GM23338 (cell line): Measurements from ENCODE around the gene VILL. TPM values are rescaled to one million over a fixed set of nuclear protein-coding genes. Genes with fewer than 3 reads are reported as not detected.

Experiments used
- ATAC-seq: fragments of 200-7000 bp; cut with Tn5 transposase; 3 replicates; pipeline ENCODE4 v1.9.1; 2020
- DNase-seq: peaks from one replicate; pipeline ENCODE4 v3.0.0-alpha.2; 2015; ENCODE audit warnings: low spot score
- H2AFZ ChIP-seq: fragments of 200-600 bp; sonication (generic); 2 replicates; pipeline ENCODE4 v1.8.0; 2016; ENCODE audit warnings: antibody characterized with exemption, mild to moderate bottlenecking, moderate library complexity
- H3F3A ChIP-seq: fragments of 200-600 bp; sonication (generic); replicated peaks from 2 replicates; pipeline ENCODE4 v1.8.0; 2017; ENCODE audit warnings: antibody characterized with exemption, mixed run types, low read depth
- H3K27ac ChIP-seq: fragments of 200-600 bp; sonication (generic); 2 replicates; pipeline ENCODE4 v1.6.1; 2016; ENCODE audit warnings: low read depth
- H3K27me3 ChIP-seq: fragments of 200-600 bp; sonication (generic); 2 replicates; pipeline ENCODE4 v1.8.0; 2016; ENCODE audit warnings: mild to moderate bottlenecking, mixed run types, moderate library complexity; ENCODE audit not compliant: insufficient read depth
- H3K36me3 ChIP-seq: fragments of 200-600 bp; sonication (generic); 2 replicates; pipeline ENCODE4 v1.8.0; 2016; ENCODE audit warnings: mild to moderate bottlenecking; ENCODE audit not compliant: insufficient read depth
- H3K4me1 ChIP-seq: fragments of 200-600 bp; sonication (generic); 2 replicates; pipeline ENCODE4 v1.8.0; 2016; ENCODE audit warnings: mild to moderate bottlenecking, moderate library complexity; ENCODE audit not compliant: insufficient read depth
- H3K4me2 ChIP-seq: fragments of 200-600 bp; sonication (generic); 2 replicates; pipeline ENCODE4 v1.7.1; 2017; ENCODE audit warnings: mixed run types
- H3K4me3 ChIP-seq: fragments of 200-600 bp; sonication (generic); 2 replicates; pipeline ENCODE4 v1.6.1; 2016; ENCODE audit warnings: mixed run types
- H3K79me2 ChIP-seq: fragments of 200-600 bp; sonication (generic); replicated peaks from 2 replicates; pipeline ENCODE4 v1.8.0; 2017; ENCODE audit warnings: mild to moderate bottlenecking; ENCODE audit not compliant: insufficient read depth
- H3K9me2 ChIP-seq: fragments of 200-600 bp; sonication (generic); 2 replicates; pipeline ENCODE4 v1.8.0; 2017; ENCODE audit not compliant: insufficient read depth
- H4K20me1 ChIP-seq: fragments of 200-600 bp; sonication (generic); replicated peaks from 2 replicates; pipeline ENCODE4 v1.8.0; 2017; ENCODE audit warnings: mild to moderate bottlenecking; ENCODE audit not compliant: insufficient read depth
- H3K27ac Mint-ChIP-seq: 2 replicates; pipeline ENCODE4 v1.8.0; 2020; ENCODE audit warnings: inconsistent platforms, mild to moderate bottlenecking, moderate library complexity, mixed read lengths
- H3K27me3 Mint-ChIP-seq: 3 replicates; pipeline ENCODE4 v1.8.0; 2022; ENCODE audit warnings: low read depth, mild to moderate bottlenecking, moderate library complexity, mixed read lengths, inconsistent platforms; ENCODE audit not compliant: insufficient read depth, poor library complexity
- H3K36me3 Mint-ChIP-seq: 3 replicates; pipeline ENCODE4 v1.8.0; 2021; ENCODE audit warnings: low read depth, mild to moderate bottlenecking, inconsistent platforms, moderate library complexity, mixed read lengths
- H3K4me1 Mint-ChIP-seq: 3 replicates; pipeline ENCODE4 v1.8.0; 2020; ENCODE audit warnings: mild to moderate bottlenecking, inconsistent platforms, mixed read lengths
- H3K4me3 Mint-ChIP-seq: 3 replicates; pipeline ENCODE4 v1.8.0; 2021; ENCODE audit warnings: moderate library complexity, mild to moderate bottlenecking, inconsistent platforms, mixed read lengths
- H3K9me3 Mint-ChIP-seq: 3 replicates; pipeline ENCODE4 v1.8.0; 2020; ENCODE audit warnings: moderate library complexity, mild to moderate bottlenecking, inconsistent platforms, mixed read lengths
- CREB1 ChIP-seq: fragments of 250-450 bp; sonication (Bioruptor Pico); IDR thresholded peaks from 2 replicates; pipeline ENCODE4 v1.5.0; 2020; ENCODE audit warnings: low read depth, mild to moderate bottlenecking, moderate library complexity
- CTCF ChIP-seq, 2 experiments: fragments of 200-600 bp in 1 of 2; sonication (generic) in 1 of 2; conservative IDR thresholded peaks; 2 replicates each; pipeline versions ENCODE4 v1.5.1 to v1.6.1; 2016 to 2017; ENCODE audit warnings: antibody characterized with exemption in 2 of 2, low read depth in 2 of 2, mild to moderate bottlenecking in 2 of 2, moderate library complexity in 1 of 2
- ETS1 ChIP-seq: IDR thresholded peaks from 2 replicates; pipeline ENCODE4 v1.6.1; 2016; ENCODE audit warnings: antibody characterized with exemption
- EZH2phosphoT487 ChIP-seq: fragments of 200-600 bp; sonication (generic); IDR thresholded peaks from one replicate; pipeline ENCODE4 v1.8.1; 2018; ENCODE audit warnings: antibody characterized with exemption; ENCODE audit not compliant: unreplicated experiment
- NANOG ChIP-seq: IDR thresholded peaks from 2 replicates; pipeline ENCODE4 v1.6.1; 2016; ENCODE audit warnings: antibody characterized with exemption, borderline replicate concordance
- POLR2AphosphoS5 ChIP-seq: IDR thresholded peaks from 2 replicates; pipeline ENCODE4 v1.6.1; 2016; ENCODE audit warnings: antibody characterized with exemption, low read depth
- REST ChIP-seq: IDR thresholded peaks from one replicate; pipeline ENCODE4 v1.6.1; 2018; ENCODE audit warnings: antibody characterized with exemption; ENCODE audit not compliant: unreplicated experiment
- STAT1 ChIP-seq: IDR thresholded peaks from one replicate; pipeline ENCODE4 v1.6.1; 2016; ENCODE audit warnings: antibody characterized with exemption; ENCODE audit not compliant: unreplicated experiment
- ZNF462 ChIP-seq: fragments of 250-450 bp; sonication (Bioruptor Pico); IDR thresholded peaks from 2 replicates; pipeline ENCODE4 v1.5.0; 2020; ENCODE audit warnings: mild to moderate bottlenecking, moderate library complexity
- polyA plus RNA-seq: library from polyadenylated mRNA; unstranded; fragments of >200 nt; fragmentation: Nextera tagmentation; extraction: Ambion mirVana; gene quantifications from 2 replicates; pipeline ENCODE4 v1.2.1, GENCODE V29; 2016
- total RNA-seq: library from RNA; depleted of rRNA; stranded (reverse); fragments of >200 nt; shearing (Covaris generic); gene quantifications from 2 replicates; pipeline ENCODE4 v1.2.3, GENCODE V29; 2014

The VILL gene
- total and polyA plus RNA-seq, 2 experiments from 2014 or later, result 2.7 to 9.8 TPM

GRCh38 chr3:38003371-38003816, 12.8 kb downstream of the VILL start:
- no peak overlapping the region for H2AFZ ChIP-seq
- no peaks in the 10 kb centered on the region for H3K9me3 Mint-ChIP-seq
- H3K27ac Mint-ChIP-seq, result no peak overlapping the region
- H3K4me3 ChIP-seq, result no peak overlapping the region
- ATAC-seq (peak; percentile 73), DNase-seq (peak; percentile 76)
- no peak overlapping the region for H3K27ac ChIP-seq
- no peaks in the 10 kb centered on the region for H3K79me2 ChIP-seq
- peaks cover 9% of the 10 kb centered on the region for H3K27me3 Mint-ChIP-seq
- no peaks in the 10 kb centered on the region for H3K9me2 ChIP-seq
- H3K27me3 ChIP-seq, result no peaks in the 10 kb centered on the region
- no peak overlapping the region for H3K4me2 ChIP-seq
- no peak for TF ChIP-seq NANOG
- TF ChIP-seq POLR2AphosphoS5, result no peak
- TF ChIP-seq CTCF (conservative IDR thresholded peaks at IDR 0.05; ENCODE audit: low read depth in 2 of 2), result peak; percentile 92 to 96
- H3K4me1 Mint-ChIP-seq, result peaks cover 15% of the 10 kb centered on the region
- H3K36me3 Mint-ChIP-seq, result peaks cover 3% of the 10 kb centered on the region; the same call in 1 of the 3 replicates
- H3F3A ChIP-seq, result no peaks in the 10 kb centered on the region
- no peaks in the 10 kb centered on the region for H3K36me3 ChIP-seq
- no peaks in the 10 kb centered on the region for H4K20me1 ChIP-seq
- H3K4me3 Mint-ChIP-seq, result no peak overlapping the region
- peaks cover 3% of the 10 kb centered on the region for H3K4me1 ChIP-seq

- DNase-seq (no peak), ATAC-seq (no peak)
- Histone ChIP-seq H3F3A (no peaks in the 10 kb centered on the region), H3K36me3 (no peaks in the 10 kb centered on the region), H3K27me3 (no peaks in the 10 kb centered on the region), H3K4me3 (no peak overlapping the region), H3K27ac (no peak overlapping the region), H3K4me2 (no peak overlapping the region), H3K79me2 (no peaks in the 10 kb centered on the region), H4K20me1 (no peaks in the 10 kb centered on the region), H2AFZ (no peak overlapping the region), H3K9me2 (no peaks in the 10 kb centered on the region), H3K4me1 (no peaks in the 10 kb centered on the region)
- Mint-ChIP-seq H3K9me3 (no peaks in the 10 kb centered on the region), H3K4me1 (peaks cover 15% of the 10 kb centered on the region; the same call in 2 of the 3 replicates), H3K27ac (no peak overlapping the region), H3K4me3 (no peak overlapping the region), H3K36me3 (peaks cover 3% of the 10 kb centered on the region; the same call in 1 of the 3 replicates), H3K27me3 (peaks cover 8% of the 10 kb centered on the region)
- no peak for TF ChIP-seq REST
- TF ChIP-seq EZH2phosphoT487, result no peak
- no peak for TF ChIP-seq STAT1
- TF ChIP-seq CREB1 (CRISPR knock-in tag), result no peak
- TF ChIP-seq NANOG, result no peak
- TF ChIP-seq ETS1, result no peak
- no peak for TF ChIP-seq ZNF462
Measured at GRCh38 chr3:38003817-38004414, 13.3 kb downstream of the VILL start.
